Measurements from ENCODE around the gene CRACR2A.

CRACR2A gene

DNA sequence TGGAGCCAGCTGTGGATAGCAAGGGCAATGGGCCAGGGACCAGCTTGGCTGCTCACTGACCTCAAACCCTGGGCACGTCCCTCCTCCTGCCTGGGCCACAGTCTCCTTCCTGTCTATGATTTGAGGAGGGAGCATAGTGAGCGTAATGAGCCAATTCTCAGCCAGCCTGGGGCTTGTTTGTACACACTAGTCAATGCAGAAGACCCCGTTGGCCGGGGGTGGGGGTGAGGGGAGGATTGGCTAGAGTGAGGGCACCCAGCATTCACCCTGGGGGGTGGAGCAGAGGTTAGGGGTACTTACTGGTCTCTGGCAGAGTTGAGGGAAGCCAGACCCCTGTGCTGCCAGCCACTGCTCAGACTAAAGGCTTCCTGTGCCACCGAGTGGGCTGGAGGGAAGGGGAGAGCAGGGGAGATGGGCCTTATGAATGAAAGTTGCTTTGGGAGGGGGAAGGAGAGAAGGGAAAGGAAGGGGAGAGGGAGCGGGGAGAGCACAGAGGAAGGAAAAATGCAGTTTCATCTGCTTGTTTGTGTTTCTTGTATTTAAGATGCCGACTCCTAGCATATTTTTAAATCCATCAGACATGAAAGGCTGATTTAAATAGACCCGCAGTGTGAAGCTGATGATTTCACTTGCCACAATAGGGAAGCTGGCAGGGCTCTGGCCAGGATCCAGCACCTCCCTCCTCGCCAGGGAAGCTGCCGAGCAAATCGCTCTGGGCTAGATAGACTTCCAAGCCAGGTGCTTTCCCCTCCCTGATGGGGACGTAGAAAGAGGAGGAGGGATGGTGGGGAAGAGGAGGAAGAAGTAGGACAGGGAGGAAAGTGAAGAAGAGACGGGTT, 147.9 kb downstream of the CRACR2A start:
- DNase-seq (ENCODE audit: low read depth) = no peak
- no peak overlapping the region for H3K4me3 ChIP-seq (ENCODE audit: control insufficient read depth, low read depth, low read length)
- TF ChIP-seq, protein P1, sequence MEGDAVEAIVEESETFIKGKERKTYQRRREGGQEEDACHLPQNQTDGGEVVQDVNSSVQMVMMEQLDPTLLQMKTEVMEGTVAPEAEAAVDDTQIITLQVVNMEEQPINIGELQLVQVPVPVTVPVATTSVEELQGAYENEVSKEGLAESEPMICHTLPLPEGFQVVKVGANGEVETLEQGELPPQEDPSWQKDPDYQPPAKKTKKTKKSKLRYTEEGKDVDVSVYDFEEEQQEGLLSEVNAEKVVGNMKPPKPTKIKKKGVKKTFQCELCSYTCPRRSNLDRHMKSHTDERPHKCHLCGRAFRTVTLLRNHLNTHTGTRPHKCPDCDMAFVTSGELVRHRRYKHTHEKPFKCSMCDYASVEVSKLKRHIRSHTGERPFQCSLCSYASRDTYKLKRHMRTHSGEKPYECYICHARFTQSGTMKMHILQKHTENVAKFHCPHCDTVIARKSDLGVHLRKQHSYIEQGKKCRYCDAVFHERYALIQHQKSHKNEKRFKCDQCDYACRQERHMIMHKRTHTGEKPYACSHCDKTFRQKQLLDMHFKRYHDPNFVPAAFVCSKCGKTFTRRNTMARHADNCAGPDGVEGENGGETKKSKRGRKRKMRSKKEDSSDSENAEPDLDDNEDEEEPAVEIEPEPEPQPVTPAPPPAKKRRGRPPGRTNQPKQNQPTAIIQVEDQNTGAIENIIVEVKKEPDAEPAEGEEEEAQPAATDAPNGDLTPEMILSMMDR (IDR thresholded peaks at IDR 0.05; ENCODE audit: control insufficient read depth, insufficient read depth, low read depth, low read length, missing control alignments) = no peak

DNA sequence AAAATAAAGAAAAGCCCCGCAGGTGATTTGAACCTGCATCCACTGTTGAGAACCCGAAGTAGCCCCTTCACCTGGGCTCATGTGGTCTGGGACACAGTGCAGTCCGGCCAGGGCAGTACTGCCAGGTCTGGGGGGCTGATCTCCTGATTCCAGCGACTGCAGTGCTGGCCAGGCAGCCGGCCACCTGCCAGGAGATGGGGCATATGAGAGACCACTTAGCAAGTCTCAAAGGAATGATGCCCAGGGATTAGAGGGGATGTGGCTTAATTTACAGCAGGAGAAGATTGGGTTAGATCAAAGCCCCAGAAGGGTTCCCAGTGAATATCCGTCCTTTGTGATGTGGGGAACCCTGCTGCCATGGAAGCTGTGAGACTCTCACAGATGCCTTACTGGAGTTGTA, 148.6 kb downstream of the CRACR2A start:
- H3K4me3 ChIP-seq (ENCODE audit: control insufficient read depth, low read depth, low read length) = no peak overlapping the region
- DNase-seq (ENCODE audit: low read depth) = no peak
- TF ChIP-seq, protein P1 (IDR thresholded peaks at IDR 0.05; ENCODE audit: control insufficient read depth, insufficient read depth, low read depth, low read length, missing control alignments) = no peak

DNA sequence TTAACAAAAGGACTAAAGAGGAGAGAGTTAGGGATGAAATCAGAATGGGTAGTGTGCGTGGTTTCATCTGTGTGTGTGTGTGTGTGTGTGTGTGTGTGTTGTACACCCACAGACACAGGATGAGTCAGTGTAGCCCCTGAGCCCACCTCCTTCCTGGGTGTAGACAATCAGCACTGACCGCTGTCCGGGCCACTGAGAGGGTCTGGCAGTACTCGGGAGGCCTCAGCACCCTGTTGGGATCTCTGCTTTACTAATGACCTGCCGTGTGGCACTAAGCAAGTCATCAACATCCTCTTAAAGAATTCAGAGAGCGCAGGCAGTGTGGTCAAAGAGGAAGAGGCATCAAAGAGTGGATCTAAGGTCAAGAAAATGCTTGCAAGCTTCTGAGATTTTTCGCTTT, 149.3 kb downstream of the CRACR2A start:
- H3K4me3 ChIP-seq (ENCODE audit: control insufficient read depth, low read depth, low read length) = no peak overlapping the region
- TF ChIP-seq, protein P1 (IDR thresholded peaks at IDR 0.05; ENCODE audit: control insufficient read depth, insufficient read depth, low read depth, low read length, missing control alignments) = no peak

DNA sequence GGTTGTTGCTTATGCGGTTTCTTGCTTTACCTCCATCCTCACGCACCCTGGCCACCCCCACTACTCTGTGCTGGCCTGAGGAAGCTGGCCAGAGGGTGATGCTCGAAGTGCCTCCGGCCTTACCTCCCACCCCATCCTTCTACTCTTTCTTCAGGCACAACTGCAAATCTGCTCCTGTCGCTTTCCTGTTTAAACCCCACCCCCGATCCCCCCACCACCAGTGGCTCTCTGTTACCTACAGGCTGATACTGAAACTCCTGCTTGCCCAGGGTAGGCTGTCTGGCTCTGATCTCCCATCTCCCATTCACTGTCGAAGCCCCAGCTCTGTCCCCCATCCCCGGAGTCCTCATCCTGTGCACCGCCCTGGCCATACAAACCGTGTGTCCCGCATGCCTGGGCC, 150.4 kb downstream of the CRACR2A start:
- TF ChIP-seq, protein P1 (IDR thresholded peaks at IDR 0.05; ENCODE audit: control insufficient read depth, insufficient read depth, low read depth, low read length, missing control alignments) = no peak
- no peak overlapping the region for H3K4me3 ChIP-seq (ENCODE audit: control insufficient read depth, low read depth, low read length)
- no peak for DNase-seq (ENCODE audit: low read depth)

More for the DNA sequence above, 149.3 kb downstream of the CRACR2A start:
- no peak for DNase-seq (ENCODE audit: low read depth)

DNA sequence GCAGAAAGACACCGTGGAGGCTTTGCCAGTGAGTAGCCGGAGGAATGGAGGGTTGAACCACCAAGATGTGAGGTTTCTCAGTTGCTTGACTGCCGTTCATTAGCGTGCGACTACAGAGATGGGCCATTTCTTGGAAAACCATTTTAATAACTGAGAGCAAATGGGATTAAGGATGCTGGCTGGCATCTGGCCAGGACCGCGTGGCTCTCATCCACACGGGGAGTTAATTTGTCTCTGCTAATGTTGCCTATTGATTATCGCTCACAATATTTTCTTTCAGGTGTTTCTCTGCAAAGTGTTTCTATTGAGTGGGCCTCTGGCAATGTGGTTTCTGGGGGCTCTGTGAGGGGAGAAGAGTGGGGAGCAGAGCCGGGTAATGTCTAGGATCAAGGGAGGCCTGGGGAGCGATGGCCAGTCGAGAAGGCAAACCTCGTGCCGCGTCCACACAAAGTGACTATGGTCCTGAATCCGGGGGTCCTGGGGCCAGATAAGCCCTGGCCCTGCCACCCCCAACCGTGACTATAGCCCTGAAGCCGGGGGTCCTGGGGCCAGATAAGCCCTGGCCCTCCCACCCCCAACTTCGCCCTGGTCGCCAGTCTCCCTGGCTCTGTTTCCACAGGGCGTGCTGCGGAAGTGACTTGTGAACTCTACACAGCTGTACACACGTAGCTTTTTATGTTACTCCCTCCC, 151.3 kb downstream of the CRACR2A start:
- no peak overlapping the region for H3K4me3 ChIP-seq (ENCODE audit: control insufficient read depth, low read depth, low read length)
- no peak for DNase-seq (ENCODE audit: low read depth)
- TF ChIP-seq, protein P1 (IDR thresholded peaks at IDR 0.05; ENCODE audit: control insufficient read depth, insufficient read depth, low read depth, low read length, missing control alignments) = no peak

DNA sequence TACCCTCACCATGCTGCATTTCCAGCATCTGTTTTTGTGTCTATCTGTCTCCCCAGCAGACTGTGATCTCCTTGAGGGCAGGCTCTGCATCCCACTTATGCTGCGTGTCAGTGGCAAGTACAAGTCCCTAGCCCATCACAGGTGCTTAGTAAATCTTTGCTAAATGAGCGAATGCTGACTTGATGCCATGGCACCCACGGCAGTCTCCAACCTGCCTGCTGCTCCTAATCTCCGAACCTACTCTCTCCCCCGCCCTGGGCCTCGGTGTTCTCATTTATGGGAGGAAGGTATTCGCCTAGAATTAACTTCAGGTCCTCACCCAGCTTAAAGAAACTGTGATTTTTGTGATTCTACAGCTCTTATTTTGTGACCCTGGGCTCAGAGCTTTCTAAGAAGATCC, 152.0 kb downstream of the CRACR2A start:
- TF ChIP-seq, protein P1 (IDR thresholded peaks at IDR 0.05; ENCODE audit: control insufficient read depth, insufficient read depth, low read depth, low read length, missing control alignments) = no peak
- no peak for DNase-seq (ENCODE audit: low read depth)
- H3K4me3 ChIP-seq (ENCODE audit: control insufficient read depth, low read depth, low read length) = no peak overlapping the region
